ENCODE measurements around the gene MANSC4.

Gene MANSC4

GRCh38 chr12:27779920-27780611 lies at the start of gene MANSC4, which contains the start of gene KLHL42:
TSS of gene MANSC4 (minus strand) at chr12:27780236. CDS start at chr12:27771276, 8,960 bp downstream.
TSS of gene KLHL42 (plus strand) at chr12:27780233. CDS start at chr12:27780331, 98 bp downstream.
- 0 out of 2 replicates have a peak, but pooled peaks cover 3% of the 10 kb centered on the region for H3K79me2 ChIP-seq (ENCODE audit: insufficient read depth, low read depth)
- no peaks in the 10 kb centered on the region for H3K27me3 ChIP-seq (ENCODE audit: insufficient read depth, low read depth)
- peak within 1 kb of the TSS; percentile 54 for H3K27ac ChIP-seq
- no peak within 1 kb of the TSS for H3K4me3 ChIP-seq (IDR thresholded peaks at IDR 0.05; ENCODE audit: insufficient read depth, low read depth, low read length)
- no peaks in the 10 kb centered on the region for H4K20me1 ChIP-seq (ENCODE audit: insufficient read depth)
- peaks cover 10% of the 10 kb centered on the region for H3K4me1 ChIP-seq (ENCODE audit: low read depth, poor library complexity, severe bottlenecking)
- H3K4me2 ChIP-seq = peak within 1 kb of the TSS; percentile 88
- TF ChIP-seq CTCF (conservative IDR thresholded peaks at IDR 0.05; ENCODE audit: low read depth, low read length) = no peak
- H3K36me3 ChIP-seq (ENCODE audit: insufficient read depth) = no peaks in the 10 kb centered on the region
- peak within 1 kb of the TSS; percentile 78 for H3K9ac ChIP-seq
- peak within 1 kb of the TSS; percentile 94 for H2AFZ ChIP-seq (ENCODE audit: low read depth)

GRCh38 chr12:27828196-27828595 lies 48.2 kb upstream of the MANSC4 start:
- Histone ChIP-seq H2AFZ (ENCODE audit: low read depth) (no peak overlapping the region), H3K4me3 (IDR thresholded peaks at IDR 0.05; ENCODE audit: insufficient read depth, low read depth, low read length) (no peak overlapping the region), H3K4me2 (no peak overlapping the region), H3K9ac (no peak overlapping the region), H3K4me1 (ENCODE audit: low read depth, poor library complexity, severe bottlenecking) (no peaks in the 10 kb centered on the region), H3K27ac (no peak overlapping the region), H3K79me2 (ENCODE audit: insufficient read depth, low read depth) (no peaks in the 10 kb centered on the region), H3K36me3 (ENCODE audit: insufficient read depth) (no peaks in the 10 kb centered on the region), H3K27me3 (ENCODE audit: insufficient read depth, low read depth) (no peaks in the 10 kb centered on the region), H4K20me1 (ENCODE audit: insufficient read depth) (no peaks in the 10 kb centered on the region)
- no peak for TF ChIP-seq CTCF (conservative IDR thresholded peaks at IDR 0.05; ENCODE audit: low read depth, low read length)

GRCh38 chr12:27826076-27826475 lies 46.0 kb upstream of the MANSC4 start:
- no peak for TF ChIP-seq CTCF (conservative IDR thresholded peaks at IDR 0.05; ENCODE audit: low read depth, low read length)
- no peak overlapping the region for H3K4me3 ChIP-seq (IDR thresholded peaks at IDR 0.05; ENCODE audit: insufficient read depth, low read depth, low read length)
- H3K36me3 ChIP-seq (ENCODE audit: insufficient read depth) = no peaks in the 10 kb centered on the region
- peaks cover 7% of the 10 kb centered on the region for H3K4me1 ChIP-seq (ENCODE audit: low read depth, poor library complexity, severe bottlenecking)
- H3K27ac ChIP-seq = no peak overlapping the region
- H3K27me3 ChIP-seq (ENCODE audit: insufficient read depth, low read depth) = no peaks in the 10 kb centered on the region
- no peak overlapping the region for H2AFZ ChIP-seq (ENCODE audit: low read depth)
- H3K4me2 ChIP-seq = no peak overlapping the region
- H3K79me2 ChIP-seq (ENCODE audit: insufficient read depth, low read depth) = no peaks in the 10 kb centered on the region
- no peaks in the 10 kb centered on the region for H4K20me1 ChIP-seq (ENCODE audit: insufficient read depth)
- no peak overlapping the region for H3K9ac ChIP-seq

- Histone ChIP-seq H3K27ac (no peak overlapping the region), H3K4me2 (no peak overlapping the region), H2AFZ (ENCODE audit: low read depth) (no peak overlapping the region), H3K4me1 (ENCODE audit: low read depth, poor library complexity, severe bottlenecking) (peaks cover 11% of the 10 kb centered on the region), H3K9ac (no peak overlapping the region), H3K79me2 (ENCODE audit: insufficient read depth, low read depth) (no peaks in the 10 kb centered on the region), H4K20me1 (ENCODE audit: insufficient read depth) (no peaks in the 10 kb centered on the region), H3K27me3 (ENCODE audit: insufficient read depth, low read depth) (no peaks in the 10 kb centered on the region), H3K36me3 (ENCODE audit: insufficient read depth) (no peaks in the 10 kb centered on the region), H3K4me3 (IDR thresholded peaks at IDR 0.05; ENCODE audit: insufficient read depth, low read depth, low read length) (no peak overlapping the region)
- no peak for TF ChIP-seq CTCF (conservative IDR thresholded peaks at IDR 0.05; ENCODE audit: low read depth, low read length)
These were observed 44.2 kb upstream of the MANSC4 start for GRCh38 chr12:27824126-27824842.
